ENCODE measurements around the gene ME2.
"Not testable (repeated sequence)": the region's sequence is repeated elsewhere in the genome, so short reads cannot be mapped to it uniquely, and the experiment has no call there.

The ME2 gene

GRCh38 chr18:50973367-50974126, 94.6 kb downstream of the ME2 start:
- no peak for DNase-seq (ENCODE audit: low spot score)

- no peak for DNase-seq (ENCODE audit: low spot score)
Measured at GRCh38 chr18:50977037-50977760, 98.3 kb downstream of the ME2 start.

DNA sequence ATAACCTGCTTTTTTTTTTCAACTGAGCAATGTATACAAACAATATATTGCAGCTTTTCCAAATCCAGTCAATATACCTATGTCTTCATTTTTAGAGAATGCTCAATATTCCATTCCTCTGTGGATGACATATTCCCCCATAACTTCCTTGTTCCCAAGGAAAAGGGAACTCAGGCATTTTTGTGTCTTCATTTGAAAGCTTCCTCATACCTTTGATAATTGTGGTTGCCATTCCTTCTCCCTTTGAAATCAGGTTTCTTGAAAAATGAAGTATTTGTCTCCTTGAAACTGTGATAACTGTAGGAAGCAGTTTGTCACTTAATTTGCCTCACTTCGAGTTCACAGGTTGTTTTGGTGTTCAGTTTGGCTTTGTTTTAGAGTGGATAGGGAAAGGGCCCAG, 102.5 kb downstream of the ME2 start:
- DNase-seq (ENCODE audit: low spot score): no peak

DNA sequence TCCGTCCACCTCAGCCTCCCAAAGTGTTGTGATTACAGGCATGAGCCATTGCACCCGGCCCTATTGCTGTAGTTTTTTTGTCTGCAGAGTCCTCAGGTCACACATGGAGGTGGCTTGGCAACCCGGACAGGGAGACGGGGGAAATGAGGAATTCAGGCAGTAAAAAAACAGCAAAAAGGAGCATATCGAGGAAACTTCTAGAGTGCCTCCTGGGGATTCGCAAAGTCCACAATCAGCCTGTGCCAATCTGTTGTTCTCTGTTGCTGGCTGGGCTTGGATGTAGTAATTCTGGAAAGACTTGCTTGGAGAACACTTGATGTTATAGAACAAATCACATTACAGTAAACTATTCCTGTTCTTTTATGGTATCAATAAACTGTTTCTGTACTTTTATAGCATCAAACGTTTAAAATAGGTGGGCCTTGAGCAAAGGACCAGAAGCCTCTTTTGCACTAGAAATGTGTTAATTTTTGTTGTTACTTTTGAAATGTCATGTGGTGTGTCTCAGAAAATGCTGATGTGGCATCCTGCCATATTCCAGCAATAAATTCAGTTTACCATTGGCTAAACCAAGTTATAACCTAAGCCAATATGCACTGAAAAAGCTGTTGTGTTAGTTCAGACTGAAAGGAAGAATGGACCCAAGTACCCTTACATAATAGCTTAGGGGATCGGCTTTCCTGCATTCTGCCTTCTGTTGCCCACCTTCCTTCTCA, 103.3 kb downstream of the ME2 start:
- no peak for DNase-seq (ENCODE audit: low spot score)

DNA sequence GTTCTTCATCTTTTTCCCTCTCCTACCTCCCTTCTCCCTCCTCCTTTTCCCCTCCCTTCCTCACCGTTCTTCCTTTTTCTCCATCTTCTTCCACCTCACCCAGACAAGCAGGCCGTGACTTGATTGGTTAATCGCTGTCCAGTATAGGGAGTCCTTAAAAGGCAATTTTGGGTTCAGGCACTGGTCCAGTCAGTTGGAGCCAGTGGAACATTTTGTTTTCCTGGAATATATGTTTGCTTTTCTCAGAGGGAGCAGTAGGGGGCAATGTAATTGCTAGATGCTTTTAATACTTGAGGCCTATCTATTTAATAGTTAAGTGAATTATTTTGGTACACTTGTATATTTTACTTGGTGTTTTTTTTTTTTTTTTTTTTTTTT, 103.9 kb downstream of the ME2 start:
- DNase-seq (ENCODE audit: low spot score): no peak

GRCh38 chr18:50986360-50987087, 107.6 kb downstream of the ME2 start:
- no peak for DNase-seq (ENCODE audit: low spot score)

GRCh38 chr18:50987261-50987660, 108.3 kb downstream of the ME2 start:
- DNase-seq (ENCODE audit: low spot score): no peak

DNA sequence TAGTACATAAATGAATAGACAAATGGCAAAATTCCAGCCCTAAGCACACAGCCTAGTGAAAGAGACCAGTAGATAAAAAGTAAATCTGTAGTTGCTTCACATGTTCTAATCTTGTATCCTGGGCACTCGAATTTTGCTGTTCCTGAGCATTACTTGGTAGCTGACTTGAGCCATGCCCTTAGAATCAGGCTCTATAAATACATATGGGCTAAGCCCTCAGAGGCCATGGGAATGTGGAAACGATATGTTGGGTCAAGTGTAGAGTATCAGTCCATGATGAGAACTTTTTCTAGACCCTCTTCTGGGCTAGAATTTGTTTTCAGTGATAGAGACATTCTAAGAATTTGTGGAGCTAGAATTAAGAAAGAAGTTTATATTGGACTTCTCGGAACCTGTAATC, 110.8 kb downstream of the ME2 start:
- no peak for DNase-seq (ENCODE audit: low spot score)

DNA sequence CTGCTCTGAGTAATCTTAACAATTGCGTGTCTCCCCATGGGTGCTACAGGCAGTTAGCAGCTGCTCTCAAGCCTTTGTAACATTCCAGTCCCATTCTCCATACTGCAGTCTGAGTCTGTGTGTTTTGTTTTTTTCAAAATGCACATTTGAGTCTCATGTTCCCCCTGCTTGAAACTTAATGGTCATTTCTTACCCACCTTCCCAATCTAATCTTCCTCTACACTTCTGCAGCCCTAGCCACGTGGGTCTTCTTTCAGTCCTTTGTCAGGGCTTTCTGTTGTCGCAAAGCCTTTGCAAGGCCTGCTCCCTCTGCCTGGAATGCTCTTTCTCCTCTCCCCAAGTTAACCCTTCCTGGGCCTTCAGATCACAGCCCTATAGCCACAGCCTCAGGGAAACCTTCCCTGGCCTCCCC, 113.4 kb downstream of the ME2 start:
- no peak for DNase-seq (ENCODE audit: low spot score)

DNA sequence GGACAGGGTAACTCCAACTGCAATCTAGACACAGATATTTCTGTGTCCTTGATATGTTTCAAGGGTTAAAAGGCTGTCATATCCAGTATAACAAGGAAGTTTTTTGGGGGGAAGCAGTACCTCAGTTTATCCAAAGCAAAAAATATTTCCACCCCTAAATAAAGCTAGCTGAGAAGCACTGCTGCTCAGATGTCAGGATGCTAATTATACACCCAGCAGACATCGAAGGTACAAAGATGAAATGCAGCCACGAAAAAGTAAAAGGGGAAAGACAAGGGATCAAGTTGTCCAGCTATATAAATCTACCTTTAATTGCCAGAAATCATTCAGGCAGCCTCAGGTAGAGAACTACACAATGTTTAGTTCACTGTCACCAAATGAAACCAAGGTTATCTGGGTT, 115.1 kb downstream of the ME2 start:
- no peak for DNase-seq (ENCODE audit: low spot score)

DNA sequence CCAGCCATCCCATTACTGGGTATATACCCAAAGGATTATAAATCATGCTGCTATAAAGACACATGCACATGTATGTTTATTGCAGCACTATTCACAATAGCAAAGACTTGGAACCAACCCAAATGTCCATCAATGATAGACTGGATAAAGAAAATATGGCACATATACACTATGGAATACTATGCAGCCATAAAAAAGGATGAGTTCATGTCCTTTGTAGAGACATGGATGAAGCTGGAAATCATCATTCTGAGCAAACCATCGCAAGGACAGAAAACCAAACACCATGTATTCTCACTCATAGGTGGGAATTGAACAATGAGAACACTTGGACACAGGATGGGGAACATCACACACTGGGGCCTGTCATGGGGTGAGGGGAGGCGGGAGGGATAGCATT, 124.3 kb downstream of the ME2 start:
- DNase-seq (ENCODE audit: low spot score): not testable (repeated sequence)

Data from pons (tissue), 1 donor.